Effector CD4-positive, alpha-beta T cell (primary cell): Measurements from ENCODE around the gene WNT5B.

ENCODE experiments used
- DNase-seq: peaks from one replicate; pipeline ENCODE4 v3.0.0-alpha.2; 2020

The WNT5B gene

GRCh38 chr12:1656902-1657301 lies 27.9 kb downstream of the WNT5B start:
- DNase-seq = no peak

GRCh38 chr12:1657688-1658087 lies 28.7 kb downstream of the WNT5B start:
- DNase-seq = no peak

- peak; percentile 60 for DNase-seq
Observed at GRCh38 chr12:1660304-1661187, 31.5 kb downstream of the WNT5B start.

GRCh38 chr12:1661553-1662335 lies 32.7 kb downstream of the WNT5B start:
- peak; percentile 74 for DNase-seq

- DNase-seq = peak; percentile 30
Observed at GRCh38 chr12:1662761-1663439, 33.9 kb downstream of the WNT5B start.

- DNase-seq = no peak
Observed at GRCh38 chr12:1663440-1664132, 34.6 kb downstream of the WNT5B start.

- no peak for DNase-seq
Observed at GRCh38 chr12:1665366-1665765, 36.3 kb downstream of the WNT5B start.

GRCh38 chr12:1666215-1666614 lies 37.2 kb downstream of the WNT5B start:
- DNase-seq = no peak

GRCh38 chr12:1666685-1667162 lies 37.7 kb downstream of the WNT5B start:
- no peak for DNase-seq

- no peak for DNase-seq
Observed at GRCh38 chr12:1668833-1669543, 40.0 kb downstream of the WNT5B start.

- no peak for DNase-seq
Observed at GRCh38 chr12:1670358-1671268, 41.6 kb downstream of the WNT5B start.

- DNase-seq = no peak
Observed at GRCh38 chr12:1676043-1676442, 47.0 kb downstream of the WNT5B start.

- no peak for DNase-seq
Observed at GRCh38 chr12:1680804-1681492, 51.9 kb downstream of the WNT5B start.

- DNase-seq = no peak
Observed at GRCh38 chr12:1681493-1681807, 52.4 kb downstream of the WNT5B start.

- DNase-seq = no peak
Observed at GRCh38 chr12:1688086-1688710, 59.2 kb downstream of the WNT5B start.

- DNase-seq = peak; percentile 91
Observed at GRCh38 chr12:1690578-1691122, 61.6 kb downstream of the WNT5B start, which contains the start of gene ADIPOR2. Gene ADIPOR2 (plus strand): TSS chr12:1691070. CDS start chr12:1754344, 63,274 bp downstream.

- no peak for DNase-seq
Observed at GRCh38 chr12:1691123-1692007, 62.3 kb downstream of the WNT5B start.

GRCh38 chr12:1692226-1692625 lies 63.2 kb downstream of the WNT5B start:
- DNase-seq = no peak
